GM18870 (cell line): Measurements from ENCODE around the gene FRG1.
"Not testable (repeated sequence)": the region's sequence is repeated elsewhere in the genome, so short reads cannot be mapped to it uniquely, and the experiment has no call there.

Experiments used
- ATAC-seq: cut with Tn5 transposase; IDR thresholded peaks from one replicate; pipeline ENCODE4 v1.9.1; 2021; ENCODE audit warnings: moderate library complexity; ENCODE audit not compliant: unreplicated experiment

The FRG1 gene

DNA sequence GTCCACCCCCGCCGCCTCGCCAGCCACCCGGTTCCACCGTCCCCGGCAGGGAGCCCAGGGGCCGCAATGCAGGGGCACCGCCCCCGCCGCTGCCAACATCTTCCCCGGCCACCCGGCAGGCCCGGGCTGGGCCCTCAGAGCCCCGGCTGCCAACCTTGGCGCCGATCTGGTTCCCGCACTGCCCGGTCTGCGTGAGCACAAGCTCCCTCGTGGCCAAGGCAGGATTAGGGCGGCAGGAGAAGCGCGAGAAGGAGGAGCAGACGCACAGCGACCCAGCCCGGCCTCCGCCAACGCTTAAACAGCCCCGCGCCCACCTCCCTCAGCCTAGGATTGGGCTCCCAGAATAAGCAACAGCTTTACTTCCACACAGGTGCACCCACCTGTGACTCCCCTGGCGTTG is 44.0 kb downstream of the FRG1 start:
- not testable (repeated sequence) for ATAC-seq

DNA sequence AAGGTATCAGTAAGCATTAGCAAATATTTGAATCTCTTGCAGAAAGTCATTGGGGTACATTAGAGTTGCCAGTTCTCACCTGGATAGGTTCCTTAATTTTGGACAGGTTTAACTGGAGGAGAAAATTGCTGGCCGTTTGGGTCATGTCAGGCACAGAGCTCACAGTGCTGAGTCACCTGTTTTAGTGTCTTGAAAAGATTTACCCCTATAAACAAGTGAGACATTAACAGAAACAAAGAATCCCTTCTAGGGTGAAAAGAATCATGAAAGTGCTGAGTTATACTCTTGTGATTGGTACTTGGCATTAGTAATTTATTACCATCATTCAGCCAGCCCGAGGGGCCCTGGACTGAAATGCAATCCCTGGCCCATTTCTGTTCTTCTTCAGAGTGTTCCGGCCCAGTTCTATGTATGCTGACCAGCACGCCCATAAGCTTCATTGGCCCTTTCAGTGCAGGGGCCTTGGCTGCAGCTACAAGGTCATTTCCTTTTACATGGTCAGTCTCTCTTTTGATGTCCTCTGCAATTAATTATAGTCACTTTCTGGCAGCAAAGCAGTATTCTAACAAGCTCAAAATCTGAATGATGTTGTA is 45.1 kb downstream of the FRG1 start:
- ATAC-seq, result not testable (repeated sequence)

DNA sequence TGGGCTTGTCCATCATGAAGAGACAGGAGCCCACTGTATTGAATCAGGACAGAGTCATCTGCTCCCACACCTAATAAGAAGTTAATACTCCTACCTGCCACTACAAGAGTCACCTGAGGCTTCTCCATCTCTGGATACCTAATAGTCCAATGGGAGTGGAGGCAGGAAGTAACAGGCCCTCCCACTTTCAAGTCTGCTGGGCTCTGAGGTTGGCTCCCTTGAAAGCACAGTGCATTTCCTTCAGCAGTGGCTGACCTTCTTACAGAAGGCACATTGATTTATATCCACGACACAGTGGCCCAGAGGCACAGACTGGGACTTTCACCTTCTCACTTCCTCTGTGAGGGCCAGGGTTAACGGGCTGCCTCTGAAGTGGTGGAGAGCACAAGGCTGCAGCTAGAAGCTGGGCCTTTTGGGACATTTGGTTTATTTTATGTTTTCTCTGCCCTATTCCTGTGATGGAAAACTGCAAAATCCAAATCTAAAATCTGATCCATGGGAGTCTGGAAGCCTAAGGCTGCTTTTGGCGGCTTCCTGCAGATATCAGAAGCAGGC is 48.3 kb downstream of the FRG1 start:
- ATAC-seq, result no peak

DNA sequence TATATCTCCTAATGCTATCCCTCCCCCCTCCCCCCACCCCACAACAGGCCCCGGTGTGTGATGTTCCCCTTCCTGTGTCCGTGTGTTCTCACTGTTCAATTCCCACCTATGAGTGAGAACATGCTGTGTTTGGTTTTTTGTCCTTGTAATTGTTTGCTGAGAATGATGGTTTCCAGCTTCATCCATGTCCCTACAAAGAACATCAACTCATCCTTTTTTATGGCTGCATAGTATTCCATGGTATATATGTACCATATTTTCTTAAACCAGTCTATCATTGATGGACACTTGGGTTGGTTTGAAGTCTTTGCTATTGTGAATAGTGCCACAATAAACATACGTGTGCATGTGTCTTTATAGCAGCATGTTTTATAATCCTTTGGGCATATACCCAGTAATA is 49.3 kb downstream of the FRG1 start:
- ATAC-seq, result not testable (repeated sequence)
